Measurements from ENCODE around the gene FNBP1. TPM values are rescaled to one million over a fixed set of nuclear protein-coding genes. Genes with fewer than 3 reads are reported as not detected.

The FNBP1 gene
- total and polyA plus RNA-seq, 8 donors, result 30.4 to 51.8 (median 34.4) TPM

GRCh38 chr9:129851821-129852220, 191.2 kb downstream of the FNBP1 start:
- intact Hi-C loops (cut with DNase I), result no loop called here
- H3K27ac ChIP-seq, result no peak overlapping the region
- DNase-seq (no peak), ATAC-seq (no peak)
- H3K27me3 ChIP-seq, result no peaks in the 10 kb centered on the region
- peaks cover 0 to 10% of the 10 kb centered on the region in 2 donors for H3K4me1 ChIP-seq
- H3K36me3 ChIP-seq, result peaks cover 0 to 63% of the 10 kb centered on the region in 2 donors
- no peak overlapping the region for H3K4me3 ChIP-seq
- H3K9me3 ChIP-seq, result no peaks in the 10 kb centered on the region
- TF ChIP-seq, protein P1, sequence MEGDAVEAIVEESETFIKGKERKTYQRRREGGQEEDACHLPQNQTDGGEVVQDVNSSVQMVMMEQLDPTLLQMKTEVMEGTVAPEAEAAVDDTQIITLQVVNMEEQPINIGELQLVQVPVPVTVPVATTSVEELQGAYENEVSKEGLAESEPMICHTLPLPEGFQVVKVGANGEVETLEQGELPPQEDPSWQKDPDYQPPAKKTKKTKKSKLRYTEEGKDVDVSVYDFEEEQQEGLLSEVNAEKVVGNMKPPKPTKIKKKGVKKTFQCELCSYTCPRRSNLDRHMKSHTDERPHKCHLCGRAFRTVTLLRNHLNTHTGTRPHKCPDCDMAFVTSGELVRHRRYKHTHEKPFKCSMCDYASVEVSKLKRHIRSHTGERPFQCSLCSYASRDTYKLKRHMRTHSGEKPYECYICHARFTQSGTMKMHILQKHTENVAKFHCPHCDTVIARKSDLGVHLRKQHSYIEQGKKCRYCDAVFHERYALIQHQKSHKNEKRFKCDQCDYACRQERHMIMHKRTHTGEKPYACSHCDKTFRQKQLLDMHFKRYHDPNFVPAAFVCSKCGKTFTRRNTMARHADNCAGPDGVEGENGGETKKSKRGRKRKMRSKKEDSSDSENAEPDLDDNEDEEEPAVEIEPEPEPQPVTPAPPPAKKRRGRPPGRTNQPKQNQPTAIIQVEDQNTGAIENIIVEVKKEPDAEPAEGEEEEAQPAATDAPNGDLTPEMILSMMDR (IDR thresholded peaks at IDR 0.05), result no peak

GRCh38 chr9:129850821-129851550, 192.0 kb downstream of the FNBP1 start:
- Histone ChIP-seq H3K4me1 (peaks cover 0 to 10% of the 10 kb centered on the region in 2 donors), H3K9me3 (no peaks in the 10 kb centered on the region), H3K27me3 (no peaks in the 10 kb centered on the region), H3K36me3 (peaks cover 0 to 56% of the 10 kb centered on the region in 2 donors), H3K4me3 (no peak overlapping the region), H3K27ac (no peak overlapping the region)
- intact Hi-C loops (cut with DNase I), result no loop called here
- ATAC-seq, result no peak
- TF ChIP-seq, protein P1 (IDR thresholded peaks at IDR 0.05), result no peak
- DNase-seq, result no peak

GRCh38 chr9:129849901-129850300, 193.1 kb downstream of the FNBP1 start:
- no peaks in the 10 kb centered on the region for H3K9me3 ChIP-seq
- peaks cover 0 to 10% of the 10 kb centered on the region in 2 donors for H3K4me1 ChIP-seq
- H3K27me3 ChIP-seq, result no peaks in the 10 kb centered on the region
- DNase-seq (no peak), ATAC-seq (no peak)
- H3K27ac ChIP-seq, result no peak overlapping the region
- intact Hi-C loops (cut with DNase I), result no loop called here
- no peak overlapping the region for H3K4me3 ChIP-seq
- TF ChIP-seq, protein P1 (IDR thresholded peaks at IDR 0.05), result no peak
- peaks cover 0 to 49% of the 10 kb centered on the region in 2 donors for H3K36me3 ChIP-seq

DNA sequence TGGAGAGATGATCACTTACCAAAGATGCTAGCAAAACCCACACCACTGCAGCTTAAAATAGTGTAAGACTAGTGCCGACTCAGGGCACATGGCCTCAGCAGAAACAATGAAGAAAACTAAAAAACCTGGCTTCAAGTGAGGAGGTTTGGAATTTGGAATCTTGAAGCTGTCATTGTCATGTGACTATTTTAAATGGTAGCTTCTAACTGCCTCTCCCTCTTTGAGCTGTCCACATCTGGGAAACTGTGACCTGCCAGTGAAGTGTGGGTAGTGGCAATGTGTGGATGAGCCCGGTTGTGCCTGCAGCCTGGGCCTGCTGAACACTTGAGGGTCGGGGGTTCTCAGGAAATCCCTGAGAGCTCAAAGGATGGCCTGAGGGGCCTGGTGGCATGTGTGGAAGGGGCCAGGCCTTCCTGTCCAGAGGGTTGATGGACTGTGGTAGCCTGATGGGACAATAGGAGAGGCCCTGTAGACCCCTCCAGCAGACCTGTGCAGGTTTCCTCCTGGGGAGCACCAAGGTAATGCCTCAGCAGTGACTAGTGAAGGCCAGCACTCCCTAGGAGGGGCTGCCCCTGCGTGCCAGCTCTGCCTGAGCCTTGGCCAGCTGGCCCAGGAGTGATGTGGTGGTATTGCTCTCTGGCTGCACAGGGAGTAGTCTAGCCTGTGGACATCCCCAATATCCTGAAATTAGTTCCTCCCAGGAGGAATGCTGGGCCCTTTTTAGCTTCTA, 194.1 kb downstream of the FNBP1 start:
- intact Hi-C loops (cut with DNase I), result no loop called here
- no peak for DNase-seq
- no peak overlapping the region for H3K27ac ChIP-seq
- peaks cover 0 to 7% of the 10 kb centered on the region in 2 donors for H3K4me1 ChIP-seq
- no peaks in the 10 kb centered on the region for H3K9me3 ChIP-seq
- no peak overlapping the region for H3K4me3 ChIP-seq
- peaks cover 0 to 40% of the 10 kb centered on the region in 2 donors for H3K36me3 ChIP-seq
- no peak for ATAC-seq
- H3K27me3 ChIP-seq, result no peaks in the 10 kb centered on the region
- TF ChIP-seq, protein P1 (IDR thresholded peaks at IDR 0.05), result no peak

DNA sequence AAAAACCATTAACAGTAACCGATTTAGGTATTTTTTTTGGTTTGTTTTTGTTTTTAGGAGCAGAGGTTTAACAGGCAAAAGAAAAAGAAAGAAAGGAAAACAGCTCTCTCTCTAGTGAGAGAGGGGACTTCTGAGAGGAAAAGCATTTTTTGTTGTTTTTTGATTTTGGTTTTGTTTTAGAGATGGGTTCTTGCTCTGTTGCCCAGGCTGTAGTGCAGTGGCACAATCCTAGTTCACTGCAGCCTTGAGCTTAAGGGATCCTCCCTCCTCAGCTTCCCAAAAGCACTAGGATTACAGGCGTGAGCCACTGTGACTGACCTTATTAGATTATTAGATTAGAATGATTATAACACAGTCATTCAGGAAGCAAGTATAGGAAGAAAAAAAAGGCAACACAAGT, 197.6 kb downstream of the FNBP1 start:
- ATAC-seq (no peak), DNase-seq (no peak)
- Histone ChIP-seq H3K4me3 (no peak overlapping the region), H3K36me3 (peaks cover 0 to 6% of the 10 kb centered on the region in 2 donors), H3K4me1 (peaks cover 0 to 7% of the 10 kb centered on the region in 2 donors), H3K27me3 (no peaks in the 10 kb centered on the region), H3K9me3 (no peaks in the 10 kb centered on the region), H3K27ac (no peak overlapping the region)
- TF ChIP-seq, protein P1 (IDR thresholded peaks at IDR 0.05), result no peak
- intact Hi-C loops (cut with DNase I), result no loop called here

All from left lung (tissue), 10 donors.